GM19438 (cell line): ENCODE measurements around the gene CCDC192.
"Not testable (repeated sequence)": the region's sequence is repeated elsewhere in the genome, so short reads cannot be mapped to it uniquely, and the experiment has no call there.

Experiments
- ATAC-seq: cut with Tn5 transposase; IDR thresholded peaks from one replicate; pipeline ENCODE4 v1.9.1; 2021; ENCODE audit warnings: low read depth; ENCODE audit not compliant: unreplicated experiment

Gene CCDC192

GRCh38 chr5:127702926-127703561 lies at the start of gene CCDC192:
TSS of gene CCDC192 (plus strand) at chr5:127703391. CDS start at chr5:127703446, 55 bp downstream.
- no peak for ATAC-seq

- no peak for ATAC-seq
These were observed 46.4 kb upstream of the CCDC192 start for GRCh38 chr5:127656825-127657224.

- ATAC-seq = no peak
These were observed 43.0 kb upstream of the CCDC192 start for GRCh38 chr5:127660047-127660733.

GRCh38 chr5:127664093-127664492 lies 39.1 kb upstream of the CCDC192 start:
- ATAC-seq = no peak

DNA sequence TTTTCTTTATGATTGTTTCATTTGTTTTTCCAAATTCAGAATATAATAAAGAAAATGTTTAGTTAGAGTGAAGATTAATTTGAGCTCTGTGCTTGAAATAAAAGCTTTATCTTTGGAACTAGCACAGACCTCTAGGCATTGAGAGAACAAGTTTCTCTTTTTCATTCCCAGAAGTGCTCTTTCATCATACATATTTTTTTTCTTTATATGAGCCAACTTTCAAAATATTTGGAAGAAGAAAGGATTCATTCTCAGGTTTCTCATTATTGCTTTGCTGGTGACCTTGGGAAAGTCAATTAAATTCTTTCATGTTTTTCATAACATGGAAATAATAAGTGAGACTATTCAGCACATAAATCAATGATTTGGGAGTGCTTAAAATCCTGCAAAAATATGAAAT lies 37.5 kb upstream of the CCDC192 start:
- ATAC-seq = no peak

DNA sequence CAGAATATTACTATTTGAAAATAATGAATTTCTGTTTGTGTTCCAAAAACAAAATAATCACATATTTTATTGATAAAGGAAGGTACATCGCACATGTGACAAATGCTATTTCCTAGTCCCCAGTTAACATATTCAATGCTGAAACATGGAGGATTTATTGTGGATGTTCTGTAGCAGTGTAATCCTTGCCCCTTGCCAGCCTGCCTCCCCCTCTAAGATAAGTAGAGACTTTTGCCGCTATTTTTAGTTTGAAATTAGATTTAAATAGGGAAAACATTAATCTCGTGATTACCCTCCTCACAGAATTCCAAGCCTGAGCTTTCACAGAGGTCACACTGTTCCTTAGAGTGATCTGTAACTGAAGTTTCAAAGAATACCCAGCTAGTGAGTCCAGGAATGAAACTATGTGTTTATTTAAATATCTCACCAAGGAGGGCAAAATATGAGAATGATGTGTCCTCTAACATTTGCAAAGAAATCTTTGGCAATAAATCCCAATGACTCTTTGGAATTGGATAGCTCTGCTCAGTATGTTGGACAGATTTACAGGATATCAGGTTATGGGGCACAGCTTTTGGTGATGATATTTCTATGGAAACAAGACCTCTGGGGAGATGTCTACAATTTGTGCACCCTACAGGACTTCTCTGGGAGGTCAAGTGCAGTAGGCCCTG lies 37.0 kb upstream of the CCDC192 start:
- ATAC-seq = no peak

DNA sequence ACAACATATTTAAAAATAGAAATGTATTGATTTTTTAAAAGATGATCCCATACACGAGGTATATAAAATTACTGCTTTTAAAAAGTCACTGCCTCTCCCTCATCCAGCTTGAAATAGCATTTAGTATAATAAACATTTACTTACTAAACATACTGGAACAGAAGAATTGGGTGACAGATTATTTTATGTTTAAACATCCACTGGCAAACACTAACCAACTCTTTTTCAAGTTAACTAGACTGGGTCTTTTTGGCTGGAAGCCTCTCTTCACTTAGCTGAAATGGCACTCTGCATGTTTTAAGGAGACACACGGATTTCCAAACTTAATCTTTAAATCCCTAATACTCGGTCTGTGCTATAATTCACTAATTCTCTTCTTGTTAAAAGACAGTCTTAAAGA lies 35.3 kb upstream of the CCDC192 start:
- ATAC-seq = no peak

GRCh38 chr5:127671218-127671617 lies 32.0 kb upstream of the CCDC192 start:
- no peak for ATAC-seq

- ATAC-seq = no peak
These were observed 29.9 kb upstream of the CCDC192 start for GRCh38 chr5:127673117-127673800.

DNA sequence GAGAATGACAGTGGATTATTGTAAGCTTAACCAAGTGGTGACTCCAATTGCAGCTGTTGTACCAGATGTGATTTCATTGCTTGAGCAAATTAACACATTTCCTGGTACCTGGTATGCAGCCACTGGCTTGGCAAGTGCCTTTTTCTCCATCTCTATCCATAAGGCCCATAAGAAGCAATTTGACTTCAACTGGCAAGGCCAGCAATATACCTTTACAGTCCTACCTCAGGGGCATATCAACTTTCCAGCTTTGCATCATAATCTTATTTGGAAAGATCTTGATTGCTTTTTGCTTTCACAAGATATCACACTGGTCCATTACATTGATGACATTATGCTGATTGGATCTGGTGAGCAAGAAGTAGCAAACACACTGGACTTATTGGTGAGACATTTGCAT lies 26.2 kb upstream of the CCDC192 start:
- not testable (repeated sequence) for ATAC-seq

DNA sequence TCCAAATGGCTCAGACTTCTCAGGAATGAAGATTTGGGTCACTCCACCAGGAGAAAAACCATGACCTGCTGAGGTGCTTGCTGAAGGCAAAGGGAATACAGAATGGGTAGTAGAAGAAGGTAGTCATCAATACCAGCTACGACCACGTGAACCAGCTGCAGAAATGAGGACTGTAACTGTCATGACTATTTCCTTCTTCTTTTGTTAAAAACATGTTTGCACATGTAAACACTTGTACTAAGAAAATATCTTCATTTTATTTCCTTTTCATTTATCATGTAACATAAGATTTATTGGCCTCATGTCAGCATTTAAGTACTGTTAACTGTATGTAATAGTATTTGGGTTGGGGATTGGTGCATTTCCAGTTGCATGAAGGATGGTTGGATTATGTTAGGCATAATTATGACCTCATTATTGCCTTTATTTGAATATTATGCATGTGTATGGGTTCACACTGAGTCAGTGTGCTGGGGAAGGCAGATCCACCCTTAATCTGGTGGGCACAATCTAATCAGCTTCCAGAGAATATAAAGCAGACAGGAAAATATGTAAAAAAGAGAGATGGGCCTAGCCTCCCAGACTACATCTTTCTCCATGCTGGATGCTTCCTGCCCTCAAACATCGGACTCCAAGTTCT lies 23.4 kb upstream of the CCDC192 start:
- not testable (repeated sequence) for ATAC-seq

DNA sequence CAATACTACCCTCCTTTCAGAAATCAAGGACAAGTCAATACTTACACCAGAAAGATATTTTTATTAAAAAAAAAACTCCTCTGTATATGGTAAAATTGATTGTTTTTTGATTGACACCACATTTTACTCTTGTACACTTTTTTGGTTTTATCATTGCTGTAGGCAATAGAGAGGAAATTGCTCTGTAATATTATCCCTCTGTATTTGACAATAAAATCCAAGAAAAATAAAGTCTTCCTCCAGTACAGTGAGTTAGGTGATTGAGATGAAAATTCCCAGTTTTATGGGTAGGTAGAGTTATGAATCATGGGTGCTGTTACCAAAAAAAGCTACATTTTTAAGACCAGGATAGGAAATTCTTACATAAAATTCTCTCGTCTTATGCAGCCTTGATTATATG lies 22.6 kb upstream of the CCDC192 start:
- no peak for ATAC-seq

DNA sequence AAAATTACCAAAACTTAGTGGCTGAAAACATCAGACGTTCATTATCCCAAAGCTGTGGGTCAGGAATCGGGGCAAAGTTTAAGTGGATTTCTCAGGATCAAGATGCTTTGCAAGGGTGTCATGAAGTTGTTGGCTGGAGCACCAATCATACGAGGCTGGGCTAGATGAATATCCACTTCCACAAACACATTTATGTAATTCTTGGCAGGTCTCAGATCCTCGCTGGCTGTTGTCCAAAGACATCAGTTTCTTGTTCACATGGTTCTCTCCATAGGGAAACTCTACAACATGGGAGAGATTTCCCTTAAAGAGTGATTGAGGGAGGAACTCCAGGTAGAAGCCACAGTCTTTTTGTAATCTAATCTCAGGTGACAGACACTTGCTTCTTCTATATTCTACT lies 20.2 kb upstream of the CCDC192 start:
- ATAC-seq = no peak

- no peak for ATAC-seq
These were observed 18.3 kb upstream of the CCDC192 start for GRCh38 chr5:127684726-127685467.

- no peak for ATAC-seq
These were observed 17.5 kb upstream of the CCDC192 start for GRCh38 chr5:127685662-127686061.

DNA sequence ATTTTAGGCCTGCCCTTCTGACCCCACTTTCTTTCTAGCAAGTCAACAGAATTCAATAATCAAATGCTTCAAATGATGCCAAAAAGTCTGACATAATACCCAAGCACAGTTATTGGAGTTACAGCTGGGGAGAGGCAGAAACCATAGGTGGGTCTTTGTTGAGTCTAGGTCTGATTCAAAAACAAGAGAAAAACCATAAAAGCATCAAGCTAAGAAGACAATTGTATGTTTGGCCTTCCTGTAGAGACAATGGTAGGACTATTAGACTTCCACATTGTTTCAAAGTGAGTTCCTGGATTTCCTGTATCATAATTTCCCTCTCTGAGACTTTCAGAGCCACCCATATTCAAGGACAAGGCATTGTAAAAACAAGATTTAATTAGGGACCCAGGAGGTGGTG lies 16.8 kb upstream of the CCDC192 start:
- ATAC-seq = no peak

DNA sequence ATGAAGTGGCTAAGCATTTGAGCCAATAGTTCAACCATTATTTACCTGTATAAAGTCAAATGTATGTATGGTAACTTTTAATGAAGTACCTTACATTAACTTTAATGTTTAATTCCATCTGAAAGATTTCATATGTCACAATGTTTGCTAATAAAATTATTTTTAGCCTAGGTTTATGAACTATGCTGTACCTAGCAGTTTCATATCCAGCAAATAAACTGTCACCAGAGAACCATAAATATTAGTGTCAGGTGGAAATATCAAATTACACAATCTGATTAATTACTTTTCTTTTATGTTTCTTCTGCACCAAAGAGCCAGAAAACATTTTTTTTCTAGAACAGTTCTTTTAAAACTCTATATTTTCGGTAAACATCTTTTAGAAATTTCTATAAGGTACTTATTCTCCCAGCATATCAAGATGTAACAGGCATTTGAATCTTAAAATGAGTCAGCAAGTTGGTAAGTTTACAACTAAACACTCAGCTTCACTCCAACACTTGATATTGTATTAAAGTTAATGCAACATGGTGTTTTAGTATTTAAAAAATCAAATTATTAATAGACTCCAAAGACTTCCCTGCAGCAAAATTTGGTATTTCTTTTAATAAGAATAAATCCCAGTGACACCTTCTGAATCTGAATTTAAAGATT lies 8.5 kb upstream of the CCDC192 start:
- no peak for ATAC-seq

DNA sequence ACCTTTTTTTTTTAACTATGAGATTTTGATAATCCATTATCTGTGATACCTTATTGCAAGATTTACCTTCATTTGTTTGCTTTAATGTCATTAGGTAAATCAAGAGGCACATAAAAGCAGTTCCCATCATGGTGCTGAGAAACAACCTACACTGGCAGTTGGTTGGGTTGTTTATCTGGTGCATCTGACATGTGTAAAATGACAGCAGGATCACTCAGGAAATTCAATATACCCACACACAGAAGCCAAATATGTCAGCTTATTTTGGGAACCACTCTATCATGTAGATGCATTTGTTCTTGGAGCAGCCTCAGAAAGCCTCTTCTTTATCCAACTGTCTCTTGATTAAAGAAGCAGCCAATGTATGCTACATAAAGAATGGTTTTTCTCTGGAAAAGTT lies 7.8 kb upstream of the CCDC192 start:
- ATAC-seq = no peak

DNA sequence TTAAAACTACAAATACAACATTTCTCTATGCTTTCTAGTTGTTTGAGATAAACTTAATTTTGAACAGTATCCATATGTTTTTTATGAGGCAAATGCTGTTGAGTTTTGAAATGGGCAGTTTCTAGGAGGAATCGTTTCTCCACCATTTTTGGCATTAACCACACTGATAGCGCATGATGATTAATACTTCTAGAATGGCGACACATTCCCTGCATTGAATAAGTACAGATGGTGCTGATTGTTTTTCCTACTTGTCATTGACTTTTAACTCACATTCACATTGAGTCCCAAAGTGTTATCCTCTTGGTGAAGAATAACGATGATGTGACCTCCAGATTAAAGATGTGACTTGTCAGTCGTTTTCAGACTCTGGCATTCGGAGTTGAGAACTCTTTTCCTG lies 6.5 kb upstream of the CCDC192 start:
- ATAC-seq = no peak
